H1 (cell line): Measurements from ENCODE around the gene PHF1. TPM values are rescaled to one million over a fixed set of nuclear protein-coding genes. Genes with fewer than 3 reads are reported as not detected.

Source experiments
- CTCF ChIA-PET: fragments of 300-600 bp; sonication (Branson Sonifier 250); formaldehyde crosslinking; loops from one replicate; lab custom pipeline; 2021; ENCODE audit not compliant: partially characterized antibody; lab: Charles Lee
- POLR2A ChIA-PET: fragments of 300-600 bp; sonication (Branson Sonifier 250); formaldehyde crosslinking; loops from one replicate; lab custom pipeline; 2021; ENCODE audit warnings: inconsistent platforms; ENCODE audit not compliant: partially characterized antibody; lab: Charles Lee
- DNase-seq, 2 experiments: peaks; one replicate each; pipeline versions ENCODE4 v3.0.0 to v3.0.0-alpha.2; 2010 to 2022; ENCODE audit warnings: low spot score in 2 of 2, low read depth in 1 of 2, mixed read lengths in 1 of 2
- FAIRE-seq: peaks from 2 replicates; lab custom pipeline; 2011; peaks lifted over from hg19 to GRCh38; lab: Jason Lieb, UNC
- H2AFZ ChIP-seq: 2 replicates; pipeline ENCODE4 v1.8.1; 2012; ENCODE audit warnings: low read length, inconsistent platforms
- H2AK5ac ChIP-seq: 2 replicates; pipeline ENCODE4 v1.6.1; 2013; ENCODE audit warnings: low read depth, low read length
- H2BK120ac ChIP-seq: replicated peaks from 2 replicates; pipeline ENCODE3; 2013; ENCODE audit warnings: low read depth, low read length, inconsistent platforms
- H2BK12ac ChIP-seq: 2 replicates; pipeline ENCODE4 v1.6.1; 2013; ENCODE audit warnings: low read depth, low read length
- H2BK15ac ChIP-seq: 2 replicates; pipeline ENCODE4 v1.6.1; 2013; ENCODE audit warnings: low read length
- H2BK20ac ChIP-seq: 2 replicates; pipeline ENCODE4 v1.6.1; 2013; ENCODE audit warnings: low read length
- H2BK5ac ChIP-seq: 2 replicates; pipeline ENCODE4 v1.6.1; 2013; ENCODE audit warnings: low read depth, low read length
- H3K14ac ChIP-seq: 2 replicates; pipeline ENCODE4 v1.6.1; 2013; ENCODE audit warnings: inconsistent platforms; ENCODE audit not compliant: insufficient read length
- H3K18ac ChIP-seq: 2 replicates; pipeline ENCODE4 v1.6.1; 2013; ENCODE audit warnings: low read length; ENCODE audit errors: extremely low read depth
- H3K23ac ChIP-seq: 2 replicates; pipeline ENCODE4 v1.6.1; 2013; ENCODE audit warnings: inconsistent platforms; ENCODE audit not compliant: insufficient read length
- H3K23me2 ChIP-seq: 2 replicates; pipeline ENCODE4 v1.6.1; 2013; ENCODE audit warnings: low read depth, low read length
- H3K27ac ChIP-seq: 2 replicates; pipeline ENCODE4 v1.6.1; 2011; ENCODE audit warnings: low read depth, low read length, inconsistent platforms
- H3K27me3 ChIP-seq, 4 experiments: replicated peaks in 1 of 4; 1 replicate in 1 of 4; 2 replicates in 3 of 4; pipeline versions ENCODE4 v1.6.1 to v1.8.1; 2011 to 2013; ENCODE audit warnings: low read length in 3 of 4, mild to moderate bottlenecking in 3 of 4, inconsistent platforms in 2 of 4, mixed read lengths in 2 of 4, moderate library complexity in 1 of 4; ENCODE audit not compliant: control insufficient read depth in 3 of 4, insufficient read depth in 3 of 4; ENCODE audit errors: extremely low read depth in 1 of 4
- H3K36me3 ChIP-seq, 4 experiments: 2 replicates each; pipeline versions ENCODE4 v1.6.1 to v1.8.1; 2011 to 2013; ENCODE audit warnings: mild to moderate bottlenecking in 4 of 4, low read length in 3 of 4, moderate library complexity in 2 of 4, control low read depth in 1 of 4, inconsistent platforms in 1 of 4; ENCODE audit not compliant: insufficient read depth in 4 of 4, control insufficient read depth in 2 of 4
- H3K4ac ChIP-seq: replicated peaks from 2 replicates; pipeline ENCODE3; 2013; ENCODE audit warnings: low read length, low read depth, mixed read lengths, inconsistent platforms; ENCODE audit not compliant: insufficient read length
- H3K4me1 ChIP-seq, 4 experiments: replicated peaks in 1 of 4; 1 replicate in 1 of 4; 2 replicates in 3 of 4; pipeline versions ENCODE4 v1.6.1 to v1.8.1; 2011 to 2013; ENCODE audit warnings: low read length in 3 of 4, inconsistent platforms in 2 of 4, mixed read lengths in 1 of 4; ENCODE audit not compliant: insufficient read depth in 4 of 4, control insufficient read depth in 3 of 4
- H3K4me2 ChIP-seq, 2 experiments: 2 replicates each; pipeline versions ENCODE4 v1.6.1 to v1.8.1; 2011 to 2013; ENCODE audit warnings: low read depth in 2 of 2, low read length in 2 of 2, control low read depth in 1 of 2, inconsistent platforms in 1 of 2, mild to moderate bottlenecking in 1 of 2; ENCODE audit not compliant: insufficient read depth in 1 of 2
- H3K4me3 ChIP-seq, 4 experiments: fragments of 200-600, 300-600 bp in 1 of 4; sonication (generic), shearing (Covaris generic), sonication (Bioruptor Twin) in 1 of 4; 2 replicates each; pipeline versions ENCODE4 v1.5.1 to v1.8.1; 2011 to 2016; ENCODE audit warnings: low read length in 4 of 4, low read depth in 3 of 4, control low read depth in 2 of 4, inconsistent platforms in 2 of 4, mild to moderate bottlenecking in 2 of 4, mixed read lengths in 1 of 4, moderate library complexity in 1 of 4; ENCODE audit not compliant: insufficient read depth in 2 of 4; ENCODE audit errors: extremely low read depth in 1 of 4
- H3K56ac ChIP-seq: replicated peaks from 2 replicates; pipeline ENCODE3; 2013; ENCODE audit warnings: low read depth, mild to moderate bottlenecking, mixed read lengths, low read length, inconsistent platforms; ENCODE audit not compliant: insufficient read length
- H3K79me1 ChIP-seq: 2 replicates; pipeline ENCODE4 v1.6.1; 2013; ENCODE audit warnings: low read depth, low read length, control low read depth
- H3K79me2 ChIP-seq, 2 experiments: 2 replicates each; pipeline versions ENCODE4 v1.6.1 to v1.8.1; 2012 to 2013; ENCODE audit warnings: low read length in 2 of 2, mild to moderate bottlenecking in 2 of 2, inconsistent platforms in 1 of 2; ENCODE audit not compliant: insufficient read depth in 2 of 2, control insufficient read depth in 1 of 2
- H3K9ac ChIP-seq, 4 experiments: replicated peaks in 1 of 4; 1 replicate in 1 of 4; 2 replicates in 3 of 4; pipeline versions ENCODE4 v1.6.1 to v1.8.1; 2011 to 2013; ENCODE audit warnings: low read depth in 3 of 4, low read length in 3 of 4, control low read depth in 2 of 4, mild to moderate bottlenecking in 2 of 4, moderate library complexity in 2 of 4, inconsistent platforms in 1 of 4; ENCODE audit errors: extremely low read depth in 1 of 4
- H3K9me3 ChIP-seq, 2 experiments: 2 replicates each; pipeline versions ENCODE4 v1.6.1 to v1.8.1; 2012 to 2013; ENCODE audit warnings: mild to moderate bottlenecking in 2 of 2, moderate library complexity in 2 of 2, control low read depth in 1 of 2, inconsistent platforms in 1 of 2, low read depth in 1 of 2, low read length in 1 of 2, mixed read lengths in 1 of 2; ENCODE audit not compliant: insufficient read depth in 2 of 2
- H4K20me1 ChIP-seq, 2 experiments: replicated peaks in 1 of 2; 2 replicates each; pipeline versions ENCODE3 to v1.8.1; 2011 to 2013; ENCODE audit warnings: inconsistent platforms in 2 of 2, low read length in 2 of 2, mild to moderate bottlenecking in 1 of 2; ENCODE audit not compliant: insufficient read depth in 2 of 2, control insufficient read depth in 1 of 2
- H4K5ac ChIP-seq: 2 replicates; pipeline ENCODE4 v1.6.1; 2013; ENCODE audit warnings: low read length, low read depth, mixed read lengths, inconsistent platforms; ENCODE audit not compliant: insufficient read length
- H4K8ac ChIP-seq: 2 replicates; pipeline ENCODE4 v1.8.0; 2013; ENCODE audit warnings: mild to moderate bottlenecking, moderate library complexity, low read length, inconsistent platforms; ENCODE audit not compliant: insufficient read depth; ENCODE audit errors: extremely low read depth
- H4K91ac ChIP-seq: replicated peaks from 2 replicates; pipeline ENCODE3; 2013; ENCODE audit warnings: low read length, mixed read lengths, inconsistent platforms; ENCODE audit not compliant: insufficient read length
- ATF2 ChIP-seq: IDR thresholded peaks from 2 replicates; pipeline ENCODE4 v1.6.1; 2012; ENCODE audit warnings: low read length, inconsistent platforms
- JUND ChIP-seq: IDR thresholded peaks from 2 replicates; pipeline ENCODE4 v1.6.1; 2011; ENCODE audit warnings: mild to moderate bottlenecking, improper control_type of control experiment, low read length
- KDM1A ChIP-seq: fragments of 200-600, 300-600 bp; sonication (generic); IDR thresholded peaks from 2 replicates; pipeline ENCODE4 v1.7.1; 2016; ENCODE audit warnings: mild to moderate bottlenecking, low read length, borderline replicate concordance
- KDM5A ChIP-seq: fragments of 200-600 bp; IDR thresholded peaks from 2 replicates; pipeline ENCODE4 v1.7.1; 2012; ENCODE audit warnings: mild to moderate bottlenecking, low read length, inconsistent platforms, mixed read lengths
- MAFK ChIP-seq: IDR thresholded peaks from 2 replicates; pipeline ENCODE4 v1.6.1; 2012; ENCODE audit warnings: low read depth, mild to moderate bottlenecking, improper control_type of control experiment, low read length
- MAX ChIP-seq: IDR thresholded peaks from 2 replicates; pipeline ENCODE4 v1.6.1; 2012; ENCODE audit warnings: inconsistent platforms
- RAD21 ChIP-seq, 2 experiments: IDR thresholded peaks in 1 of 2; conservative IDR thresholded peaks in 1 of 2; 2 replicates each; pipeline ENCODE4 v1.6.1; 2011; ENCODE audit warnings: low read depth in 2 of 2, low read length in 2 of 2, improper control_type of control experiment in 1 of 2, inconsistent platforms in 1 of 2, mild to moderate bottlenecking in 1 of 2, moderate library complexity in 1 of 2
- RFX5 ChIP-seq: IDR thresholded peaks from 2 replicates; pipeline ENCODE4 v1.6.1; 2011; ENCODE audit warnings: low read depth, low read length, improper control_type of control experiment, borderline replicate concordance
- SIN3A ChIP-seq, 2 experiments: IDR thresholded peaks in 1 of 2; conservative IDR thresholded peaks in 1 of 2; 2 replicates each; pipeline ENCODE4 v1.6.1; 2011 to 2012; ENCODE audit warnings: low read length in 2 of 2, improper control_type of control experiment in 1 of 2, low read depth in 1 of 2, mild to moderate bottlenecking in 1 of 2
- SP4 ChIP-seq: IDR thresholded peaks from 2 replicates; pipeline ENCODE4 v1.6.1; 2012; ENCODE audit warnings: low read length, inconsistent platforms
- ZNF274 ChIP-seq: IDR thresholded peaks from 2 replicates; pipeline ENCODE4 v1.7.0; 2012; ENCODE audit warnings: low read length, borderline replicate concordance; ENCODE audit errors: extremely low read depth
- WGBS, 2 experiments: shearing (Covaris generic) in 1 of 2; methylation state at CpG; one replicate each; pipeline versions ENCODE4 v1.1.6 to v1.1.7; 2013 to 2015; ENCODE audit warnings: low lambda C conversion rate in 2 of 2, mixed read lengths in 2 of 2, inconsistent platforms in 1 of 2, low coverage in 1 of 2, missing lambda C conversion rate in 1 of 2; ENCODE audit not compliant: insufficient replicate concordance in 2 of 2, insufficient coverage in 1 of 2, insufficient read length in 1 of 2; ENCODE audit errors: extremely low coverage in 1 of 2, missing lambda C conversion rate in 1 of 2; 5-methylcytosine and 5-hydroxymethylcytosine counted together
- polyA plus RNA-seq, 7 experiments: library from polyadenylated mRNA; depleted of rRNA in 3 of 7; stranded (reverse) in 5 of 7; unstranded in 2 of 7; fragments of >200 nt in 5 of 7; fragments of 200-250 nt in 2 of 7; gene quantifications; 1 replicate in 5 of 7; 2 replicates in 1 of 7; 4 replicates in 1 of 7; pipeline versions ENCODE4 v1.2.1 to v1.2.3, GENCODE V29; 2011 to 2013; ENCODE audit warnings: missing spikeins in 2 of 7, mixed read lengths in 2 of 7
- total RNA-seq: library from RNA; stranded (reverse); fragmentation: NEBNext Ultra II Directional; extraction: Animal tissue kit (Norgen Biotek cat#: 25700); gene quantifications from 2 replicates; pipeline ENCODE4 v1.2.1, GENCODE V29; 2021

PHF1 gene
- total and polyA plus RNA-seq, 2 of the 8 experiments (the other 6 are each of a cell fraction or from before 2014, with no cell fraction given): 47.3 to 78.6 TPM

DNA sequence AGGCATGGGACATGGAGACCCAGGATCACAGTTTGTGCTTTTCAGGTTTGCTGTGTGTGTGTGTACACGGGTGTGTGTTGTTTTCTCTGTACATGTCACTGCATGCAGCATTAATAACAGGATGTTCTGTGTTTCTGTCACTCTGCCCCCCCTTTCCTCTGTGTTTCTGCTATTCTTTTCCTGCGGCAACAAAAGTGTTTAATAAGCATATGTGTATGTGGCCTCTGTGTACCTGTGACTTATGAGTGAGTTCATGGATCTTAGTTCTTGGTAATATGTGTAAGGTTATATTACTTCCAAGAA is 18.9 kb downstream of the PHF1 start:
- Histone ChIP-seq H2BK15ac (peak overlapping the region; percentile 100), H3K79me2 (peaks cover 13 to 67% of the 10 kb centered on the region in 2 experiments), H4K20me1 (peaks cover 0 to 13% of the 10 kb centered on the region in 2 experiments), H3K14ac (no peak overlapping the region), H2AK5ac (0 out of 2 replicates have a peak overlapping the region, but pooled peaks have one; percentile 79), H3K4me1 (peaks cover 15 to 47% (median 29%) of the 10 kb centered on the region in 4 experiments), H3K4ac (no peak overlapping the region), H3K18ac (no peak overlapping the region), H3K9ac (no peak overlapping the region), H3K56ac (no peak overlapping the region), H3K4me2 (peak overlapping the region; percentile 17 to 83; a peak in 2 of 4 replicates), H3K23me2 (peaks cover 37% of the 10 kb centered on the region), H4K91ac (peak overlapping the region; percentile 94), H2BK20ac (no peak overlapping the region), H4K8ac (no peak overlapping the region), H3K27ac (no peak overlapping the region), H3K23ac (no peak overlapping the region), H2AFZ (no peak overlapping the region), H3K9me3 (no peaks in the 10 kb centered on the region), H2BK5ac (peak overlapping the region; percentile 92; the same call in 1 of the 2 replicates), H4K5ac (no peak overlapping the region), H2BK120ac (no peak overlapping the region), H3K36me3 (no peaks in the 10 kb centered on the region), H2BK12ac (peak overlapping the region; percentile 65; the same call in 1 of the 2 replicates), H3K4me3 (no peak overlapping the region), H3K79me1 (peaks cover 17% of the 10 kb centered on the region), H3K27me3 (no peaks in the 10 kb centered on the region)
- ChIA-PET CTCF (interaction anchor here (1.1 to 4.1 kb wide), 3 partner anchors 11 to 39 kb away, joined by 7 to 22 read pairs (median 16); partner anchors contain the start of genes CUTA and SYNGAP1), POLR2A (interaction anchor here (0.8 to 14.8 kb wide), 5 partner anchors 11 to 22 kb away, joined by 3 to 381 read pairs (median 35); partner anchors contain the start of genes CUTA, PHF1, SYNGAP1 and ZBTB9)
- FAIRE-seq (no peak), DNase-seq (no peak)
- 91% methylated on average over 2 of the region's 2 CpGs; no CpG with 5 or more reads in 1 of the 2 experiments for WGBS, 2 experiments
- TF ChIP-seq SIN3A (conservative IDR thresholded peaks at IDR 0.05 in 1 of 2, IDR thresholded peaks at IDR 0.05 in 1 of 2; ENCODE audit: low read depth in 1 of 2, low read length in 2 of 2): no peak
- TF ChIP-seq MAFK: no peak
- TF ChIP-seq RAD21 (IDR thresholded peaks at IDR 0.05 in 1 of 2, conservative IDR thresholded peaks at IDR 0.05 in 1 of 2; ENCODE audit: low read depth in 2 of 2, low read length in 2 of 2): no peak
- TF ChIP-seq ZNF274: no peak
- TF ChIP-seq MAX: no peak
- TF ChIP-seq KDM1A: no peak
- TF ChIP-seq JUND: no peak
- TF ChIP-seq KDM5A: no peak
- no peak for TF ChIP-seq RFX5
- no peak for TF ChIP-seq SP4
- TF ChIP-seq ATF2: no peak
